Measurements from ENCODE around the gene TAGLN.
"Not testable (repeated sequence)": the region's sequence is repeated elsewhere in the genome, so short reads cannot be mapped to it uniquely, and the experiment has no call there.

TAGLN gene

DNA sequence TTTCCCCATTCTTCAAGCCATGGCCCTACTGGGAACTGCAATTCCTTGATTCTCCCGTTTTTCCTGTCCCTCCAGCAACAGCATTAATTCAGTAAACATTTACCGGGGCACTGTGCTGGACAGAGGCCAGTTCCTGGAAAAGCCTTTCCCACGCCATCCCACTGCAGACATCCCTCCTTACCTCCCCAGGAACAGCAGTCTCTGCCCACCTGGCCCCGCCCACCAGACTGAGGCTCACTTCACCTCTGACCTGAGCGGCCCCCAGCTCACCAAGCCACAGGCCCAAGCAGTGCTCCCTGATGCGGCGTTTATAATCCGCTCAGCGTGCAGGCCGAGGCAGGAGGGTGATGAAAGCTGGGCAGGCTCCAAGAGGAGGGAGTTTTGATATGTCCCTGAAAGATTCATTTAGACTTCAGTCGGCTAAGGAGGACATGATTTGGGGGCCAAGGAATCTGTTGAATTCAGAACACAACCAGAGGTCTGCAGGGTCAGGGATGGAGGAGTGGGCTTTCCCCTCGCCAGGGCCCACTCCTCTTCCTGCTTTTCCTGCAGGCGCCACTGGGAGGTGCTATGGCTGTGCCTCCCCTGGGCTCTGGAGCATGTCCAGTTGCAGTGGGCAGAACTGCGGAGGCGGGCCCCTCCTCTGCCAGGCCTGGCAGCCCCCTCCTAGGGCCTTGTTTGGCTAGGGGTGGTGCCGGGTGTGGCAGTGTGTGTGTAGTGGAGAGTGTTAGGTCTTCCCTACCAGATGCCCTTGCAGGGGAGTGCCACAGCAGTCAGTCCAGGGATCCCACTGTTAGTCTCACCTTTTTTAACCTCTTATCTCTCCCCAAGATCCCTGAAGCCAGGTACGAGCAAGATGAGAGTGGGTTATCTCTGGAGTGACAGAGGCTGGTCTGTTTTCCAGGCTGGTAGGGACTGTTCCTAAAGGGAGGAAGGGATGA lies 1.4 kb upstream of the TAGLN start:
- DNase-seq, result no peak

DNA sequence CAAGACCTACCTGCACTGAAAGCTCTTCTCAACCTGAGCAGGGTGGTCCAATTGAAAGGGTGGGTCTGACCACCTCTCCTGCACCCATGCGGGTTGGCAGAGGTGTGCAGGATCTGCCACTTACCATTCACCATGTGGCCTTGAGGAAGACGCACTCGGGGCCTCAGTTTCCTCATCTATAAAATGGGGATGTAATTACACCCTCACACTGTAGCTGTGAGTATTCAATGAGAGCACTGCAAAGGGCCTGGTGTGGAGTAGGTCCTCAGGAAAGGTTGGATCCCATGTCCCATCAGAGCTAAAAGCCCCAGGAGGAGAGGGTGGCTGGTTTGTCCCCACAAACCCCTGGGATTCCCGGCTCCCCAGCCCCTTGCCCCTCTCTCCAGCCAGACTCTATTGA lies 557 bp upstream of the TAGLN start:
- DNase-seq, result no peak

DNA sequence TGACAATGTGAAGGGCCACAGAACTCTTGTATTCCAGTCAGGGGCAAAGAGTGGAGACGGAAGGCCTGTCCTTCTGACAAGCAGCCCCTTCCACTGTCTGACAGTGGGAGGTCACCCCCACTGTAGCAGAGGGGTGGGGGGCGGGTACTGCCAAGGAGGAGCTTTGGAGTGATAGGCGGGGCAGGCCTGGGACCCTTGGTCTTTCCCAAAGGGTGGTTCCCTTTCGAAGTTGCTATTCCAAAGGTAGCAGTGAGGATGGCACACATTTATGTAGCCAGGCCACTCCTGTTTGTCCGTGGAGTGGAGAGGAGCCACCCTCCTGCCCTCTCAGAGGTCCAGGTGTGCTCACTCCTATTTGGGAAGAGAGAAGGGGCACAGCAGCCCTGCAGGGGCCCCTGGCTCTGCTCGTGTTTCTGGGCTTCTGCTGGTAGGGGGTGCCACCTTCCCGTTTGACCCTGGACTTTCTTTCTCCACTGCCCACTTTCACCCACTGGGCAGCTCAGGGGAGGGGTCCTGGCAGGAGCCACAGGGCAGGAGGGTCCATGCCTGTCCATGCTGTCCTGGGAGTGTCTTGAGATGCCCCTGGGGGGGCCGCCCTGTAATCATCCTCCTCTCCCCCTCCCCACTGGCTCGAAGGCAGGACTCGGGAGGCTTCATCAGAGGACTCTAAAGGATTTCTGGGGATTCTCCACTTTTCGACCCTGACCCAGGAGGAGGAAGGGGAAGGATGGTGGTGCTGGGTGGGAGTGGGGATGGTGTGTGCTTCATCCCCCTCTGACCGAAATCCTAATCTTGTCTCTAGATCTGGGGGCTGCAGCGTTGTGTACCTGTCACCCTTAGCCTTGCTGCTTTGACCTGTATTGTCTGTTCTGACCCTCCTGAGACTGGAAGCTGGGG lies 994 bp downstream of the TAGLN start:
- no peak for DNase-seq

GRCh38 chr11:117200813-117201657 lies 1.9 kb downstream of the TAGLN start:
- no peak for DNase-seq

GRCh38 chr11:117201658-117202305 lies 2.6 kb downstream of the TAGLN start:
- DNase-seq, result no peak

DNA sequence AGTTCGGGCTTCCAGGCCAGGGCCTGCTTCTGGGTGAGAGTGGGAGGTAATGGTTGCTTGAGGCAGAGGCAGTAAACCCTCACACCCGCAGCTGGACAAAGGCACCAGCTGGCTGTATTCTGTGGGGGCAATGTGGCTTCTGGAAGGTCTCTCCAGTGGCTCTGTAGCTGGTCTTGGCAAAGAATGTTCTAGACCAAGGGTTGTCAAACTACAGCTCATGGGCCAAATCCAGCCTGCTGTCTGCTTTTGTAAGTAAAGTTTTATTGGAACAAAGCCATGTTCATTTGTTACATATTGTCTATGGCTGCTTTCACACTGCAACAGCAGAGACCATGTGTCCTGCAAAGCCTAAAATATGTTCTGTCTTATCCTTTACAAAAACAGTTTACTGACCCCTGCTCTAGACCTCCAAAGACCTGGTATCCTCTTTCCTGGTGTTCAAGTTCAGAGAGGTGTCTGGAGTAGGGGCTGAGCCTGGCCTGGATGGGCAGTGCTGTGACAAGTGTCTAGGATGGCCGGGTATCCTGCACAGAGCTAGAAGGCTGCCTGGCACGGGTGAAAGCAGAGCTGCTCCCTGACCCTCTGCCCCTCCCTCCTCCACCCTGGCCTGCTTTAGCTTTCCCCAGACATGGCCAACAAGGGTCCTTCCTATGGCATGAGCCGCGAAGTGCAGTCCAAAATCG lies 3.4 kb downstream of the TAGLN start:
- no peak for DNase-seq

GRCh38 chr11:117203069-117203407 lies 3.9 kb downstream of the TAGLN start:
- DNase-seq, result no peak

- no peak for DNase-seq
These were observed 5.3 kb downstream of the TAGLN start for GRCh38 chr11:117204283-117205080.

GRCh38 chr11:117205211-117205818 lies 6.1 kb downstream of the TAGLN start:
- no peak for DNase-seq

DNA sequence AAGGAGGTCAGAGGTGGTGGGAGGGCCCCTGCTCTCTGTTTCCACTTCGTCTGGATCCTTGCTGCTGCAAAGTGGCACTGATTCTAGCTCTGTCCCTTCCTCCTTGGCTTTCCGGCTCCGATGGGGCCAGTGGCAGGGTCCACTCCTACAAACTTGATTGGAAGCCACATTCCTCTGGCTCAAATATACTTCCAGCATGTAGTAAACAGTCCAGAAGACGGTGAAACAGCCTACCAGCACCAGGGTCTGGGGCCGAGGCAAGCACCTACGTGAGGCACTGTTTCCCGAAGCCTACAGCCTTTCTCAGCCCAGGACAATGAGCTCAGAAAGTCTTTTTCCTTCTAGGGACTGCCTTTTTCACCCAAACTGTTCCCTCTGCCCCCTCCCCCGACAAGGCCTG lies 6.9 kb downstream of the TAGLN start:
- not testable (repeated sequence) for DNase-seq

- not testable (repeated sequence) for DNase-seq
These were observed 7.7 kb downstream of the TAGLN start for GRCh38 chr11:117206859-117207258.

- DNase-seq, result not testable (repeated sequence)
These were observed 8.3 kb downstream of the TAGLN start for GRCh38 chr11:117207481-117207880.

DNA sequence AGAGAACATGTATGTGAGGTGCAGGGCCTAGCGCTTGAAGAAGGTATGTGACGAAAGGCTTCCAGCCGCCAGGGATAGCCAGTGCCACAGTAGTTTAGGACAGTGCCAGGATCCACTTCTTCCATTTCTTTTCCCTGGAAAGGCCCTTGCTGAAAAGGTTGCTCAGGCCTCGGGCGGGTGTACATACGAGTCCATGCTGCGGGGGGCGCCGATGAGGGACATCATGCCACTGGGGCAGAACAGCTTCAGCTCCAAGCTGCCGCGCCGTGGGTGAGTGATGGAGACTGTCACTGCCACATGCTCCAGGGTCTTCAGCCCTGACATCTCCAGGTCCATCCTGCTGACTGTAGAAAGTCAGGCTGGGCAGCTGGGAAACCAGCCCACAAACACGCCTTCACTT lies 9.5 kb downstream of the TAGLN start:
- not testable (repeated sequence) for DNase-seq

DNA sequence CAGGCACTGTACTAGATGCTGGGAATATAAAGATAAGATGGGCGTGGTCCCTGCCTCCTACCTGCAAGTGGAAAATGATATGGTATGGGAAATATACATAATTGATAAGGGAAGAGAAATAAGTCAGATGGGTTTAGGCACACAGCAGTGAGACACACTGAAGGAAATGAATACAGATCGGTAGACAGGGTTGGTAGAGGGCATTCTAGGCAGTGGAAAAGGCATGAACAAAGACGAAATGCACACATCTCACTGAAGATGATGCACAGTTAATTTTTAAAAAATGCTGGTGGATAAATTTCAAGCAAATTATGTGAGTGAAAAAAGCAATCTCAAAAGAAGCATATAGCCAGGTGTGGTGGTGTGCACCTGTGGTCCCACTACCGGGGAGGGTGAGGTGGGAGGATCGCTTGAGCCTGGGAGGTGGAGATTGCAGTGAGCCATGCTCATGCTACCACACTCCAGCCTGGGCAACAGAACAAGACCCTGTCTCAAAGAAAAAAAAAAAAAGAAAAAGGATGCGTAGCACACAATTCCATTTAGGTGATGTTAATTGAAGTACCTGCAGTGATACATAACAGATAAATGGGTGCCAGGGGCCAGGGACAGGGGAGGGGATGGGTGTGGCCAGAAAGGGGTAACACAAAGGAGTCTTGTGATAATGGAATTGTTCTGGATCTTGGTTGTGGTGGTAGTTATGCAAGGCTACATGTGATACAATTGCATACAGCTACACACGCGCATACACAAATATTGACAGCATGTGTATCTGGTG lies 10.4 kb downstream of the TAGLN start:
- not testable (repeated sequence) for DNase-seq

- DNase-seq, result no peak
These were observed 11.4 kb downstream of the TAGLN start for GRCh38 chr11:117210620-117211019.

GRCh38 chr11:117212697-117213355 lies 13.7 kb downstream of the TAGLN start:
- no peak for DNase-seq

GRCh38 chr11:117214404-117215110 lies 15.4 kb downstream of the TAGLN start:
- no peak for DNase-seq
